Ovary (tissue), 3 donors: Measurements from ENCODE around the gene PTPN9.

ENCODE experiments used
- EP300 ChIP-seq: sonication (generic); formaldehyde crosslinking; IDR thresholded peaks from one replicate; pipeline ENCODE4 v1.6.1; 2017; ENCODE audit warnings: antibody characterized with exemption
- POLR2A ChIP-seq: fragments of 450-650 bp; IDR thresholded peaks from one replicate; pipeline ENCODE4 v1.6.1; 2017; ENCODE audit warnings: antibody characterized with exemption, mild to moderate bottlenecking, moderate library complexity
- TF ChIP-seq, protein P1 (sequence below), 3 donors: fragments of 450-650 bp in 2 of 3; fragments of 200-600 bp in 1 of 3; IDR thresholded peaks; one replicate each; pipeline versions ENCODE4 v1.5.1 to v1.8.0; 2016 to 2022; ENCODE audit warnings: antibody characterized with exemption in 3 of 3, mild to moderate bottlenecking in 1 of 3
- donor health status: DM: no; HTN: no; CAD: no.

DNA sequence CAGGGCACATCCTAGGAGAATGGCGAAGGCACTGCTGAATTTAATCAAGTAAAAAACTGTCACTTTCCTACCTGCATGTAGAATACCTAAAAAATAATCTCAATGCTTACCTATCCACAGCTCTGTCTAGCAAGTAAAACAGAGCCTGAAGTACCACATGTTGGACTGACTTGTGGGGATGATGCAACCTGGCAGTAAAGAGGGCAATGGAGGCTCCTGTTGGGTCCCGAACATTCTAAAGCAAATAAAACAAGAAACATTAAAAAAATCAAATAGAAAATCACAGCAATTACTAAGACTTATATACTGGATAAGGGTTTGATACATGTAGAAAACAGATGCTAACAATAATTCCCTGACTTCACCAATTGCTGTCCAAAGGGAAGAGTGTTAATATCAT lies 56.1 kb downstream of the PTPN9 start:
- TF ChIP-seq EP300, result no peak
- TF ChIP-seq, protein P1, sequence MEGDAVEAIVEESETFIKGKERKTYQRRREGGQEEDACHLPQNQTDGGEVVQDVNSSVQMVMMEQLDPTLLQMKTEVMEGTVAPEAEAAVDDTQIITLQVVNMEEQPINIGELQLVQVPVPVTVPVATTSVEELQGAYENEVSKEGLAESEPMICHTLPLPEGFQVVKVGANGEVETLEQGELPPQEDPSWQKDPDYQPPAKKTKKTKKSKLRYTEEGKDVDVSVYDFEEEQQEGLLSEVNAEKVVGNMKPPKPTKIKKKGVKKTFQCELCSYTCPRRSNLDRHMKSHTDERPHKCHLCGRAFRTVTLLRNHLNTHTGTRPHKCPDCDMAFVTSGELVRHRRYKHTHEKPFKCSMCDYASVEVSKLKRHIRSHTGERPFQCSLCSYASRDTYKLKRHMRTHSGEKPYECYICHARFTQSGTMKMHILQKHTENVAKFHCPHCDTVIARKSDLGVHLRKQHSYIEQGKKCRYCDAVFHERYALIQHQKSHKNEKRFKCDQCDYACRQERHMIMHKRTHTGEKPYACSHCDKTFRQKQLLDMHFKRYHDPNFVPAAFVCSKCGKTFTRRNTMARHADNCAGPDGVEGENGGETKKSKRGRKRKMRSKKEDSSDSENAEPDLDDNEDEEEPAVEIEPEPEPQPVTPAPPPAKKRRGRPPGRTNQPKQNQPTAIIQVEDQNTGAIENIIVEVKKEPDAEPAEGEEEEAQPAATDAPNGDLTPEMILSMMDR (IDR thresholded peaks at IDR 0.05), result no peak
- no peak for TF ChIP-seq POLR2A
